ENCODE measurements around the gene AK2.
A peak's percentile ranks its signal among the peaks of the same experiment; 100 is the strongest.
"Not testable (repeated sequence)": the region's sequence is repeated elsewhere in the genome, so short reads cannot be mapped to it uniquely, and the experiment has no call there.

AK2 gene

DNA sequence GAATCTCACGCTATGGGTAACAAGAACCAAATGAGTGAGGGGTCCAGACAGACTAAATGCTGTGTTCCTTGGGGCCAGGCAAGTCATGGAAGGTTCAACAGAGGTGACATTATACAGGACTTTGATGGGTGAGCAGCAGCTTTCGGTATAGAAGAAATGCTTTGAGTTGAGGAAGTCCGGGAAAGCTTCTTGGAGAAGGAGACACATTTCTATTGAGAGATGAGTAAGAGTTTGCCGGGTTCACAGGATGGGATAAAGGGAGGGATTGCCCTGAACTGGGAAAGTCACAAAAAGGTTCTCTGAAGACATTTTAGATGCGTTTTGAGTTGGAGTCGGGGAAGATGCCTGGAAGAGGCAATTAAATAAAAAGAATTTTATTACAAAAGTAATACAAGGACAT lies 43.7 kb upstream of the AK2 start:
- TF ChIP-seq, protein P1, sequence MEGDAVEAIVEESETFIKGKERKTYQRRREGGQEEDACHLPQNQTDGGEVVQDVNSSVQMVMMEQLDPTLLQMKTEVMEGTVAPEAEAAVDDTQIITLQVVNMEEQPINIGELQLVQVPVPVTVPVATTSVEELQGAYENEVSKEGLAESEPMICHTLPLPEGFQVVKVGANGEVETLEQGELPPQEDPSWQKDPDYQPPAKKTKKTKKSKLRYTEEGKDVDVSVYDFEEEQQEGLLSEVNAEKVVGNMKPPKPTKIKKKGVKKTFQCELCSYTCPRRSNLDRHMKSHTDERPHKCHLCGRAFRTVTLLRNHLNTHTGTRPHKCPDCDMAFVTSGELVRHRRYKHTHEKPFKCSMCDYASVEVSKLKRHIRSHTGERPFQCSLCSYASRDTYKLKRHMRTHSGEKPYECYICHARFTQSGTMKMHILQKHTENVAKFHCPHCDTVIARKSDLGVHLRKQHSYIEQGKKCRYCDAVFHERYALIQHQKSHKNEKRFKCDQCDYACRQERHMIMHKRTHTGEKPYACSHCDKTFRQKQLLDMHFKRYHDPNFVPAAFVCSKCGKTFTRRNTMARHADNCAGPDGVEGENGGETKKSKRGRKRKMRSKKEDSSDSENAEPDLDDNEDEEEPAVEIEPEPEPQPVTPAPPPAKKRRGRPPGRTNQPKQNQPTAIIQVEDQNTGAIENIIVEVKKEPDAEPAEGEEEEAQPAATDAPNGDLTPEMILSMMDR (IDR thresholded peaks at IDR 0.05), result no peak
- Histone ChIP-seq H3K4me3 (peak overlapping the region; percentile 83), H3K27ac (no peak overlapping the region)
- DNase-seq (ENCODE audit: low spot score), result no peak

DNA sequence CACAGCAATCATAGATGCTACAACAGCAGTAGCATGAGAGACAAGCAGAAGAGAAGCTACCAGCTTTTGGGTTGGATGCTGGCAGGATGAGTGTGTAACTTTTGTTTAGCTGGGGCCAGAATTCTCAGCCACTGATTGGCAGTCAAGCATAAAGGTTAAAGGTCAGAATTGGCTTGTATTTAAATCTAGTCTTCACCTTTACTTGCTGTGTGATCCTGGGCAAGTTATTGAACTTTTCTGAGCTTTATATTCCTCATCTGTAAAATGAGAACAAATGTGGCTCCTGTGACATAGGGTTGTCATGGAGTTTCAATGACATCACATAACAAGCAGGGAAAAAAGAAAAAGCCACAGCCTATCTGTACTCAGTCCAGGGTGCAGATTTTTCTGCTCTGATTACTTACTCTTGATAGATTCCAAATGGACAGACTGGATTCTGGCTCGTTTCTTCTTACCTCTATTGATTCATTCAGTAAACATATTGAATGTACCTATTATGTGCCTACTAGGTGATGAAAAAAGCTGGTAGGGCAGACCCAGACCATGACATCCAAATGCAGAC lies 41.4 kb upstream of the AK2 start:
- TF ChIP-seq, protein P1 (IDR thresholded peaks at IDR 0.05), result no peak

DNA sequence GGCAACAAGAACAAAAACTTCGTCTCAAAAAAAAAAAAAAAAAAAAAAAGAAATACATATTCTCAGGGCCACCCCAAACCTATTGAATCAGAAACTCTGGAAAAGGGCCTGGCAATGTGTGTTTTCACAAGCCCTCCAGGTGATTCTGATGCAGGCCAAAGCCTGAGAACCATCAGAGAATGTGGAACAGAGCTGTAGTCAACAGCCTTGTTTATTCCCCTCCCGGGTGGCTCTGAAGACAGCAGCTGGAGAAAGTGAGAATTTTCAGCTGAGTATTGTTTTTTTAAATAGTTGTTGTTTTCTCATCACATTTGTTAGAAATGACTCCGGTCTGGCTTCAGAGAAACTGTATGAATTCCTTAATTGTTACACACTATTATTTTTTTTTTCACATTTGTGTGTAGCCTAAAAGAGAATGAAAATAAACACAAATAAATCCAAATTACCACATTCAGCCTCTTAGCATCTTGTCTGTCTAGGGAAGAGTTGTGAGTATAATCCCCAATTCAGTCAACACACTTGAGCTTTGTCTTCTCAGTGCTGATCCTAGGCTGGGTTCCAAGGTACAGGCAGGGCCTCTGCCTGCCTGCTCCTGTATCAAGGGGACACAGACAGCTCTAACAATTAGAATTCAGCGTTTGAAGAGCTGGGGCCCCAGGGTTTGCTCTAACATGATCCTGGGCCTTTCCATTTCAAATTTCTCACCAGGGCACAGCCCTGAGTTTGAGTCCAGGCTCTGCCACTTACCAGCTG lies 37.7 kb upstream of the AK2 start:
- TF ChIP-seq, protein P1 (IDR thresholded peaks at IDR 0.05), result no peak
- no peak for DNase-seq (ENCODE audit: low spot score)
- Histone ChIP-seq H3K4me3 (no peak overlapping the region), H3K27ac (no peak overlapping the region)

More for the DNA sequence above, 41.4 kb upstream of the AK2 start:
- Histone ChIP-seq H3K27ac (no peak overlapping the region), H3K4me3 (no peak overlapping the region)
- DNase-seq (ENCODE audit: low spot score), result no peak

DNA sequence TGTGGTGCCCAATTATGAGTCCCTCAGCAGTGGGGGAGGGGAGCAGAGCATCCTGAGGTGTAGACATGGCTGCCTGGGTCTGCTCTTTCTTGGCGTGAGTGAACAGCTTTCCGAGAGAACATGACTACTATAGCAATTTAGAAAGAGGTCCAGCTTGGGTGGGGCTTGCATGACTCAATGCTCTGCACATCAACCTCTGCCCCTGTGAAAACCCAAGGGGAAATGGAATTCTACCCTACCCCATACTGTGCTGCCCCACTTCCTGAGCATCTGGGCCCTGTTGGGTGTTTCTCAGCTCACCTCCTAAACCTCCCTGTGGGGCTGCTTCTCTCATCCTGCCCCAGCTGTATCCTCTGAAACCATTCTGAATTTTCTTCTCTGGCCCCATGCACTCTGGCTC lies 36.0 kb upstream of the AK2 start:
- H3K4me3 ChIP-seq, result no peak overlapping the region
- no peak overlapping the region for H3K27ac ChIP-seq
- DNase-seq (ENCODE audit: low spot score), result no peak
- TF ChIP-seq, protein P1 (IDR thresholded peaks at IDR 0.05), result no peak

DNA sequence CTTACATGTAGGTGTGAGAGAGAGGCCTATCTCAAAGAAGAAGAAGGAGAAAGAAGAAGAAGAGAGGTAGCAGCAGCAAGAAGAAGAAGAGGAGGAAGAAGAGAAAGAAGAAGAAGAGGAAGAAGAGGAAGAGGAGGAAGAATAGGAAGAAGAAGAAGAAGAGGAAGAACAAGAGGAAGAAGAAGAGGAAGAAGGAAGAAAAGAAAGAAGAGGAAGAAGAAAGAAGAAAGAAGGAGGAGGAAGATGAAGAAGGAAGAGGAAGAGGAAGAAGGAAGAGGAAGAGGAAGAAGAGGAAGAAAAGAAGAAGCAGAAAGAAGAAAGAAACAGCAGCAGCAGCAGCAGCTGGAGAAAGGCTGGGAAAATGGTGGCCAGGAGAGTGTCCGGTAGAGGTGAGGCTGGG lies 33.9 kb upstream of the AK2 start:
- no peak for DNase-seq (ENCODE audit: low spot score)
- Histone ChIP-seq H3K4me3 (no peak overlapping the region), H3K27ac (no peak overlapping the region)
- TF ChIP-seq, protein P1 (IDR thresholded peaks at IDR 0.05), result no peak

DNA sequence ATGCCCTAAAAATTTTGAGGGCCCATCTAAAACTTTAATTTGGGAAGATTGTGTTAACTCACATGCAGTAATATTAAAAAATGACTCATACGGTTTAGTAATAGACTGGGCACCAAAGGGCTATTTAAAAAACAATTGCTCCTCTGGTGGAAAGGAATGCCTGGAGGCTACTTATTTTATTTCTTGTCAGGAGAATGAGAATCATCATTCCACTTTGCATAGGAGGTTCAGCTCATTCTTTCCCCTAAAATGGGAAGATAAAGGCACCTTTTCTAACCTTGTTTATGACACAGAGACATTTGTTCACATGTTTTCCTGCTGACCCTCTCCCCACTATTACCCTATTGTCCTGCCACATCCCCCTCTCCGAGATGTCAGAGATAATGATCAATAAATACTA lies 31.4 kb upstream of the AK2 start:
- not testable (repeated sequence) for DNase-seq (ENCODE audit: low spot score)

DNA sequence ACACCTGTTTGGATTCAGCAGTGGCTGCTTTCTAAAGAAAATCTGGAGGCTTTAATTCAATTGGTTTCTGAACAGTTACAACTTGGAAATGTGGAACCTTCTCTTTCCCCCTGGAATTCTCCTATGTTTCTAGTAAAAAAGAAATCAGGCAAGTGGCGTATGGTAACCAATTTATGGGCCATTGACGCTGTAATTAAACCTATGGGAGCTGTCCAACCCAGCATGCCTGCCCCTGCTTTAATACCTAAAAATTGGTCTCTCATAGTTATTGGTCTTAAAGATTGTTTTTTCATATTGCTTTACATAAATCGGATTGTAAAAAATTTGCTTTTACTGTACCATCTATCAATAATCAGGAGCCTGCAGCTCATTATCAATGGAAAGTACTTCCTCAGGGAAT lies 29.8 kb upstream of the AK2 start:
- not testable (repeated sequence) for H3K27ac ChIP-seq; DNase-seq (ENCODE audit: low spot score); H3K4me3 ChIP-seq

More for the DNA sequence above, 31.4 kb upstream of the AK2 start:
- not testable (repeated sequence) for H3K4me3 ChIP-seq, H3K27ac ChIP-seq

DNA sequence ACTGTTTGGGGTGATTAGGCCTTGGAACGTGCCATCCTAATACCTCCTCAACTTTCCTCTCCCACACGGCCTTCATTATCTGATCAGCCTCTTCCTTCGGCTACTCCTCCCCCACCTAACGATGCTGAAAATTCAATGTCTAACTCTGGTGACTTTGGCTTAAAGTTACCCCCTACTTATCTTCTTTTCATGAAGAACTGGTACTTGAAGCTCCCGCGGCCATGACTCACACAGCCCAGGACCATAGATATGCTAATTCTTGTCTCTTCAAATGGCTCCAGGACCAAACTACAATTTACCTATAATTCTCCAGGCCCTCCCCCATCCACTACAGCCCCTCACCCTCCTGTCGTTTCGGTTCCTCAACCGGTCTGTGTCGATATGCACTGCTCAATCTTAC lies 28.6 kb upstream of the AK2 start:
- H3K27ac ChIP-seq, result no peak overlapping the region
- TF ChIP-seq, protein P1 (IDR thresholded peaks at IDR 0.05), result no peak
- DNase-seq (ENCODE audit: low spot score), result no peak
- H3K4me3 ChIP-seq, result no peak overlapping the region

DNA sequence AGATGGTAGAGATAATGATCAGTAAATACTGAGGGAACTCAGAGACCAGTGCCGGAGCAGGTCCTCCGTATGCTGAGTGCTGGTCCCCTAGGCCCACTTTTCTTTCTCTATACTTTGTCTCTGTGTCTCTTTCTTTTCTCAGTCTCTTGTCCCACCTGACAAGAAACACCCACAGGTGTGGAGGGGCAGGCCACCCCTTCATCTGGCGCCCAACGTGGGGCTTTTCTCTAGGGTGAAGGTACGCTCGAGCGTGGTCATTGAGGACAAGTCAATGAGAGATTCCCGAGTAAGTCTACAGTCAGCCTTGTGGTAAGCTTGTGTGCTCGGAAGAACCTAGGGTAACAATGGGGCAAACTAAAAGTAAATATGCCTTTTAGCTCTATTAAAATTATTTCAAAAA lies 27.6 kb upstream of the AK2 start:
- H3K4me3 ChIP-seq; H3K27ac ChIP-seq; DNase-seq (ENCODE audit: low spot score): not testable (repeated sequence)

Data from coronary artery (tissue), 2 donors.